ENCODE data around the gene MAP2K2.
"Not testable (repeated sequence)": the region's sequence is repeated elsewhere in the genome, so short reads cannot be mapped to it uniquely, and the experiment has no call there.

The MAP2K2 gene

GRCh38 chr19:4129050-4129449 is 5.1 kb upstream of the MAP2K2 start:
- DNase-seq, result peak; percentile 77

GRCh38 chr19:4127322-4127721 is 3.4 kb upstream of the MAP2K2 start:
- not testable (repeated sequence) for DNase-seq

GRCh38 chr19:4124638-4125037 is 716 bp upstream of the MAP2K2 start:
- DNase-seq, result peak; percentile 42

DNA sequence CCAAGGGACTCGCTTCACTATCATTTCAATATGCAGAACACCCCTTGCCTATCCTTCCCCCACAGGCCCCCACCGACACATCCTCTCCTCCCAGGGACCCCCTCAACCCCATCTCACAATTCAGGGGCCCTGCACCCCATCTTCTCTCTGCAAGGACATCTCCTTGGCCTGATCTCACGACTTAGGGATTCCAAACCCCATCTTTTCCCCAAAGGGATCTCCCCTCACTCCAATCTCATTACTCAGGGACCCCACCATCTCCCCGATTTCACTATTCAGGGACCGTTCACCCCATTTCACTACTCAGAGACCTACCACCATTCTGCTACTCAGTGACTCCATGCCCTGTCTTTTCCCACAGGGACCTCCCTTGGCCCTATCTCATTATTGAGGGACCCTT is 1.4 kb downstream of the MAP2K2 start:
- no peak for DNase-seq

- no peak for DNase-seq
Measured at GRCh38 chr19:4121815-4122214, 2.1 kb downstream of the MAP2K2 start.

DNA sequence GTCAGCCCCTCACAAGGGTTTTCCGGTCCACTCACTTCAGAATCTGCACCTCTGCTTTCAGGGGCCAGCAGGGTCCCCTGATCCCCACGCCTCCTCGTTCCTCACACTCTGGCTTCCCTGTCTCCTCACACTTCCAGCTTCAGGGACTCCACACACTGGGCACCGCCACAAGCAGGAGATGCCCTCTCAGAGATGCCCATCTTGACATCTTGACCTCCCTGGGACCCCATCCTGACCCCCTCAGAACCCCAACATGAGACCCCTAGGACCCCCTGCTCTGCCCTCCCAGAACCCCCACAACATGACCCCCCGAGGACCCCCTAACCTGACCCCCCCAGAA is 2.7 kb downstream of the MAP2K2 start:
- DNase-seq, result no peak

- no peak for DNase-seq
Measured at GRCh38 chr19:4120559-4121272, 3.2 kb downstream of the MAP2K2 start.

- DNase-seq, result no peak
Measured at GRCh38 chr19:4119763-4120162, 4.2 kb downstream of the MAP2K2 start.

- DNase-seq, result no peak
Measured at GRCh38 chr19:4115818-4116385, 8.0 kb downstream of the MAP2K2 start.

DNA sequence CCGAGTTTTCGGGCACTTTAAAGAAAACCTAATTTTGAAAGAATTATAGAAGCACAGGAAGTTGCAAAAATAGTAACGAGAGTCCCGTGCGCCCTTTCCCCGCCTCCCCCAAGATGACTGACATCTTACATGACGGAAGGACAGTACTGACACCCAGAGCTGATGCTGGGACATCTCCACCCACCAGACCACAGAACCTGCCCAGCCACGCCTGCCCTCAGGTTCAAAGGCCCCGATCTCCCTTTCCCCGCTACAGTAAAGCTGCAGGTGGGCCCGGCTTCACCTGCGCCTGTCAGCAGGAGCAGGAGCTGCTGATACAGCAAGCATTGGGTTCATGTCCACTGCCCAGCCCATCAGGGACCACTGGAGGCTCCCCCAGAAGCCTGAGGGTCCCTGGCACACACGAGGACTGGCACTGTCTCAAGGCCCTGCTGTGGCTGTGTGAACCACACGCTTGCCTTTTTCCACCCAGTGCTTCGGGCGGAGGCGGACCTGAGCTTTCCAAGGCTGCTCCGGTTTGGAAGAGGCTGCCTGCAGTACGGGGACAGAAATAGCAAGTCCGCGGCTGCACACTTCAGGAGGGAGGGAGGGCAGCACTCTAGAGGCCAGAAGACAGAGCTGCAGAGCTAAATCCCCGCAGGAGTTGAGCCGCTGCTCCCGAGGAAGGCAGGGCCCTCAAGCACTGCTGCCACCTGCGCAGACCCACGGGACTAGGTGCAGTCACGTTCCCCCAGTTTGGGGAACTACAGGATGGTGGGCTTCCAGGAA is 8.7 kb downstream of the MAP2K2 start:
- peak; percentile 54 for DNase-seq

GRCh38 chr19:4114181-4114580 is 9.7 kb downstream of the MAP2K2 start:
- DNase-seq, result no peak

GRCh38 chr19:4113398-4114088 is 10.4 kb downstream of the MAP2K2 start:
- no peak for DNase-seq

DNA sequence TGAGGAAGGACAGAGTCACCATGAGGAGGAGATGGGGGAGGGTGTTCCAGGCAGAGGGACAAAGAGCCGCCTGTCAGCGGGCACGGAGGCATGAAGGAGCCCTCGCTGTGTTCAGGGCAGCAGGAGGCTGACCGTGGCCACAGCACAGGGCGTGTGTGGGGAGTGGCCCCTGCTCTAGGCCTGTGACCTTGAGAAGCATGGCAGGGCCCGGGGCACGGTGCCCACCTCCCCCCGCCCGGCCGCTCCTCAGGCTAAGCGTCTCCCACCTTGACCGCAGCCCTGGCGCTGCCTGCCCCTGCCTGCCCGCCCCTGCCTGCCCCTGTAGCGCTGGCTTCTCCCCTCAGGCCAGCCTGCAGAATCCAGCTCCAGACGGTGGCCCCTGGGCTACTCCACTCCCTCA is 11.6 kb downstream of the MAP2K2 start:
- DNase-seq, result no peak

DNA sequence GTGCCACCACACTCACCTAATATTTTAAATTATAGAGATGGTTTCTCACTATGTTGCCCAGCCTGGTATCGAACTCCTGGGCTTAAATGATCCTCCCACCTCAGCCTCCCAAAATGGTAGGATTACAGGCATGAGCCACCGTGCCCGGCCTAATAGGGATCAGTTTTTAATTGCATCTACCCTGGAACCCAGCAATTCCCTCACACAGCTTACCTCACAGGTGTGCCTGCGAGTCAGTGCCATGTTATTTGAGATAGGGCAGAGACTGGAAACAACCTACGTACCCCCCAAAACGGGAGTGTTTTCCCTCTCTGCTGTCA is 14.3 kb downstream of the MAP2K2 start:
- DNase-seq, result no peak

GRCh38 chr19:4108767-4109625 is 14.9 kb downstream of the MAP2K2 start:
- DNase-seq, result peak; percentile 13

DNA sequence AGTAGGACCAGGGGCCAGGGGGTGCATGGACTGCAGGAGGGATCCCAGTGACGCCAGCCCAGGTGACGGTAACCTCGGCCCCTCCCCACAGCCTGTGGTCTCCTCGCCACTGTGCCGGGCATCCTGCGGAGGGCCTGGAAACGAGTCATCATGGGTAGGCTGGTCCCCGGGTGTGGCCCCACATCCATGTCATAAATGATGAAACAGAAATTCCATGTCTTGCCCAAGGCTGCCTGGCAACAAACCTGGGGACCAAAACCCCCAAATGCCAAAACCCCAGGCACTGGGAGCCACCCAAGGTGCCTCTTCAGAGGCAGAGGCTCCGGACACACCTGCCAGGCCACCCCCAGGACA is 20.9 kb downstream of the MAP2K2 start:
- DNase-seq, result peak; percentile 17

DNA sequence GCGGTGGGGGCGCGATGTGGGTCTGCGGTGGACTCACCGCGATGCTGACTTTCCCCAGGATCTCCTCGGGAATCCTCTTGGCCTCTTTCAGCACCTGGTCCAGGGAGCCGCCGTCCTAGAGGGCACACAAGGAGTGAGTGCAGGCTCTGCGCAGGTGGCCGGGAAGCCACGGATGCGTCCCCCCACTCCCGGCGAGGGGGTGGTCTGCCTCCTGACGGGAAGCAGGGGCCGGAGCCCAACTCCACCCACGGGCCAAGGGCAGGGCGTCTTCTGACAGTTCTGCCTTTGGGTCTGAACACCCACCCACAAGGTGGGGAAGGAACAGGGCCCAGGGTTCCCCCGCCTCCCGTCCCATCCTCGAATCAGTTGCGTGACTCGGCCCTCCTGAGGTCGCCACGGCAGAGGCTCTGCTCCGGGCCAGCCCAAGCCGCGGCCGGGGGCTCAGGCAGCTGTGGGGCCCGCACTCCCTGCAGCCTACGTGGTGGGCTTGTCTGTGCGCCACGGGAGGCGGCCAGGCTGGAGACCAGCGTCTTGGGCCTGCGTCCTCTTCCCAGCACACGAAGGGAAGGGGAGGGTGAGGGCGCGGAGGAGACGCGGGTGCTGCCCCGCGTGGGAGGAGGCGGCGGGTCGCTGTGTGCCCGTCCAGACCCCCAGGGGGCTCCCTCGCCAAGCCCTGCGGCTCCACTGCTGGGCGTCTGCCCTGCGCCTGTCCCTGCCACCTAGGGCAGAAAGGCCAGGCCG is 21.4 kb downstream of the MAP2K2 start:
- DNase-seq, result no peak

GRCh38 chr19:4101496-4101770 is 22.5 kb downstream of the MAP2K2 start:
- DNase-seq, result no peak

DNA sequence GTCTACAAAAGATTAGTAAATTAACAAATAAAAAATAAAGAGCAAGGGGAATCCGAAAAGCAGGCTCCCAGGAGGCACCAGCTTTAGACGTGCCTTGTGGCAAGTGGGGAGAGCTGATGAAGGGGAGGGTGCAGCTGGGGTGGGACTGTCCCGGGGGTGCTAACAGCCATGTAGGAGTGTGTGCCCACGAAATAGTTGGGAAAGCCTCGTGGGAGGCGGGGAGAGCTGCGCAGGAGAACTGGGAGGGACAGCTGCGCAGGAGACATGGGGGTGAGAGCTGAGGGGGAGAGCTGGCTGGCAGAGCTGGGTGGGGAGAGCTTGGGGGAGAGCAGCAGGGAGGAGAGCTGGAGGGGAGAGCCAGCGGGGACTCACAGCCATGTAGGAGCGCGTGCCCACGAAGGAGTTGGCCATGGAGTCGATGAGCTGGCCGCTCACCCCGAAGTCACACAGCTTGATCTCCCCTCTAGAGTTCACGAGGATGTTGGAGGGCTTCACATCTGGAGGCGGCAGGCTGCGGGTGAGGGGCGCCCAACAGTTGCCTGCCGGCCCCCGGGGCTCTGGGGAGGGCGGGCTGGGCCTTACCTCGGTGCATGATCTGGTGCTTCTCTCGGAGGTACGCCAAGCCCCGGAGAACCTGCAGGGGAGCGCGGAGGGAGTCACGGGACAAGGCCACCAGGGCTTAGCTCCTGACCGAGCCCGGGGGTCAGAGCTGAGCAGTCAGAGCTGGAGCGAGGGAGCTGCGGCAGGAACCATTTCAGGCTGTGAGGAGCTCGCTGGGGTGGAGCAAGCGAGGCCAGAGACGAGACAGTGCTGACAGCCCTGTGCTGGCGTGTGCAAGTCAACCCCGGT is 23.1 kb downstream of the MAP2K2 start:
- no peak for DNase-seq

GRCh38 chr19:4099041-4099764 is 24.7 kb downstream of the MAP2K2 start:
- no peak for DNase-seq

- DNase-seq, result no peak
Measured at GRCh38 chr19:4098493-4098892, 25.4 kb downstream of the MAP2K2 start.

All from suppressor macrophage treated with lipopolysaccharide for 4 hours (primary cell).